Left ventricle myocardium inferior (tissue), 1 donor: ENCODE measurements around the gene NELL1. TPM values are rescaled to one million over a fixed set of nuclear protein-coding genes. Genes with fewer than 3 reads are reported as not detected.

Experiments
- DNase-seq: peaks from one replicate; pipeline ENCODE4 v3.0.0-alpha.2; 2020
- H3K27ac ChIP-seq: fragments of 200-600 bp; replicated peaks from 2 replicates; pipeline ENCODE4 v1.8.0; 2021
- H3K27me3 ChIP-seq: fragments of 200-600 bp; 2 replicates; pipeline ENCODE4 v1.8.0; 2021; ENCODE audit warnings: low read depth
- H3K36me3 ChIP-seq: fragments of 200-600 bp; 2 replicates; pipeline ENCODE4 v1.8.0; 2021
- H3K4me1 ChIP-seq: fragments of 200-600 bp; 2 replicates; pipeline ENCODE4 v1.8.0; 2021
- H3K4me3 ChIP-seq: fragments of 200-600 bp; 2 replicates; pipeline ENCODE4 v1.8.0; 2021; ENCODE audit warnings: mild to moderate bottlenecking, moderate library complexity
- H3K9me3 ChIP-seq: fragments of 200-600 bp; replicated peaks from 2 replicates; pipeline ENCODE4 v1.8.0; 2021
- CTCF ChIP-seq: fragments of 200-600 bp; IDR thresholded peaks from 2 replicates; pipeline ENCODE4 v1.8.0; 2021; ENCODE audit warnings: antibody characterized with exemption, mild to moderate bottlenecking, borderline replicate concordance
- intact Hi-C: fragments of 100-400 bp; cut with micrococcal nuclease; formaldehyde crosslinking; loops from one replicate; pipeline ENCODE4 v1.11.0; 2022
- total RNA-seq: library from RNA; stranded (reverse); fragmentation: NEBNext Ultra II Directional; extraction: Animal tissue kit (Norgen Biotek cat#: 25700); gene quantifications from one replicate; pipeline ENCODE4 v1.2.1, GENCODE V29; 2021
- donor health status: DM: no; HTN: yes; CAD: no; lungs with severe emphysema.

The NELL1 gene
- total RNA-seq, 1 donor from 2014 or later = not detected

- no peaks in the 10 kb centered on the region for H3K4me1 ChIP-seq
- DNase-seq = no peak
- no peak overlapping the region for H3K27ac ChIP-seq
- intact Hi-C loops = no loop called here
- no peak for TF ChIP-seq CTCF
- H3K27me3 ChIP-seq = no peaks in the 10 kb centered on the region
- no peaks in the 10 kb centered on the region for H3K9me3 ChIP-seq
- H3K36me3 ChIP-seq = no peaks in the 10 kb centered on the region
- H3K4me3 ChIP-seq = no peak overlapping the region
Observed at GRCh38 chr11:21545699-21546098, 876.3 kb downstream of the NELL1 start.

- DNase-seq = no peak
- TF ChIP-seq CTCF = no peak
- no peaks in the 10 kb centered on the region for H3K4me1 ChIP-seq
- no peak overlapping the region for H3K4me3 ChIP-seq
- H3K27me3 ChIP-seq = no peaks in the 10 kb centered on the region
- H3K27ac ChIP-seq = no peak overlapping the region
- no peaks in the 10 kb centered on the region for H3K9me3 ChIP-seq
- intact Hi-C loops = no loop called here
- no peaks in the 10 kb centered on the region for H3K36me3 ChIP-seq
Observed at GRCh38 chr11:21546703-21547102, 877.3 kb downstream of the NELL1 start.

- H3K9me3 ChIP-seq = no peaks in the 10 kb centered on the region
- DNase-seq = no peak
- no peaks in the 10 kb centered on the region for H3K27me3 ChIP-seq
- H3K36me3 ChIP-seq = no peaks in the 10 kb centered on the region
- H3K27ac ChIP-seq = no peak overlapping the region
- H3K4me1 ChIP-seq = no peaks in the 10 kb centered on the region
- no peak for TF ChIP-seq CTCF
- intact Hi-C loops = no loop called here
- no peak overlapping the region for H3K4me3 ChIP-seq
Observed at GRCh38 chr11:21552911-21553310, 883.5 kb downstream of the NELL1 start.

- TF ChIP-seq CTCF = no peak
- no peaks in the 10 kb centered on the region for H3K27me3 ChIP-seq
Observed at GRCh38 chr11:21553795-21554194, 884.4 kb downstream of the NELL1 start.

GRCh38 chr11:21554284-21554683, 884.9 kb downstream of the NELL1 start:
- Histone ChIP-seq H3K36me3 (no peaks in the 10 kb centered on the region), H3K27me3 (no peaks in the 10 kb centered on the region), H3K4me1 (no peaks in the 10 kb centered on the region), H3K4me3 (no peak overlapping the region), H3K27ac (no peak overlapping the region), H3K9me3 (no peaks in the 10 kb centered on the region)
- no peak for DNase-seq
- no peak for TF ChIP-seq CTCF
- intact Hi-C loops = no loop called here

More at GRCh38 chr11:21553795-21554194, 884.4 kb downstream of the NELL1 start:
- intact Hi-C loops = no loop called here
- no peak overlapping the region for H3K4me3 ChIP-seq
- no peaks in the 10 kb centered on the region for H3K36me3 ChIP-seq
- H3K9me3 ChIP-seq = no peaks in the 10 kb centered on the region
- H3K27ac ChIP-seq = no peak overlapping the region
- no peaks in the 10 kb centered on the region for H3K4me1 ChIP-seq
- no peak for DNase-seq

- Histone ChIP-seq H3K4me3 (no peak overlapping the region), H3K4me1 (no peaks in the 10 kb centered on the region), H3K9me3 (no peaks in the 10 kb centered on the region), H3K27me3 (no peaks in the 10 kb centered on the region), H3K36me3 (no peaks in the 10 kb centered on the region), H3K27ac (no peak overlapping the region)
- no peak for TF ChIP-seq CTCF
- intact Hi-C loops = no loop called here
- no peak for DNase-seq
Observed at GRCh38 chr11:21556926-21557325, 887.5 kb downstream of the NELL1 start.
